Body of pancreas (tissue), 4 donors: Measurements from ENCODE around the gene EQTN. TPM values are rescaled to one million over a fixed set of nuclear protein-coding genes. Genes with fewer than 3 reads are reported as not detected.

ENCODE experiments used
- ATAC-seq: fragments of 150-250 bp; one replicate; pipeline ENCODE4 v1.9.1; 2016
- DNase-seq, 4 donors: peaks; one replicate each; pipeline ENCODE4 v3.0.0-alpha.2; 2019
- H3K27ac ChIP-seq, 4 donors: fragments of 200-600 bp; sonication (generic); 1 replicate in 3 of 4; 2 replicates in 1 of 4; pipeline versions ENCODE4 v1.5.1 to v1.6.1; 2016 to 2019; ENCODE audit warnings: mild to moderate bottlenecking in 1 of 4, mixed read lengths in 1 of 4, moderate library complexity in 1 of 4
- H3K27me3 ChIP-seq, 2 donors: fragments of 200-600 bp; sonication (generic); one replicate each; pipeline ENCODE4 v1.6.0; 2016; ENCODE audit warnings: mild to moderate bottlenecking in 1 of 2
- H3K36me3 ChIP-seq, 2 donors: fragments of 200-600 bp; sonication (generic); replicated peaks in 1 of 2; 2 replicates each; pipeline ENCODE4 v1.5.1; 2016; ENCODE audit warnings: low read depth in 2 of 2; ENCODE audit not compliant: insufficient read depth in 1 of 2
- H3K4me1 ChIP-seq: fragments of 200-600 bp; sonication (generic); one replicate; pipeline ENCODE4 v1.6.0; 2016
- H3K4me3 ChIP-seq, 2 donors: fragments of 200-600 bp; sonication (generic); 1 replicate in 1 of 2; 2 replicates in 1 of 2; pipeline ENCODE4 v1.5.1; 2016 to 2019
- H3K9me3 ChIP-seq, 3 donors: fragments of 200-600 bp; sonication (generic); 1 replicate in 2 of 3; 2 replicates in 1 of 3; pipeline ENCODE4 v1.5.1; 2016
- CTCF ChIP-seq, 7 experiments: fragments of 450-650 bp in 4 of 7; fragments of 200-600 bp in 3 of 7; sonication (generic) in 3 of 7; IDR thresholded peaks; one replicate each; pipeline ENCODE4 v1.5.1; 2016 to 2019; ENCODE audit warnings: antibody characterized with exemption in 7 of 7
- POLR2A ChIP-seq, 3 donors: fragments of 450-650 bp; IDR thresholded peaks; one replicate each; pipeline ENCODE4 v1.6.1; 2016; ENCODE audit warnings: antibody characterized with exemption in 3 of 3, mild to moderate bottlenecking in 2 of 3
- WGBS, 2 donors: methylation state at CpG; one replicate each; pipeline ENCODE4 v1.1.5; 2017; 5-methylcytosine and 5-hydroxymethylcytosine counted together
- intact Hi-C: fragments of 100-400 bp; cut with DNase I; formaldehyde crosslinking; loops from one replicate; pipeline ENCODE4 v1.15.1; 2023
- total RNA-seq, 2 donors: library from RNA; depleted of rRNA; stranded (reverse); fragments of >200 nt; gene quantifications; one replicate each; pipeline ENCODE4 v1.1.0, GENCODE V29; 2016

Gene EQTN
- total RNA-seq, 2 donors from 2014 or later: not detected

- ATAC-seq: peak; percentile 55
- 34 to 37% methylated on average over 12 of the region's 12 CpGs for WGBS, 2 donors
- H3K4me3 ChIP-seq: no peak overlapping the region
Measured at GRCh38 chr9:27276193-27277030, 20.5 kb downstream of the EQTN start.

GRCh38 chr9:27273186-27273585 is 23.8 kb downstream of the EQTN start:
- Histone ChIP-seq H3K27me3 (no peaks in the 10 kb centered on the region), H3K27ac (no peak overlapping the region), H3K9me3 (no peaks in the 10 kb centered on the region), H3K36me3 (no peaks in the 10 kb centered on the region), H3K4me3 (no peak overlapping the region), H3K4me1 (no peaks in the 10 kb centered on the region)
- intact Hi-C loops: loop anchor here (10.0 kb wide), 1 partner anchor 238 kb away; no protein-coding TSS in a partner anchor
- TF ChIP-seq CTCF (IDR thresholded peaks at IDR 0.05) (no peak), POLR2A (IDR thresholded peaks at IDR 0.05) (no peak)
- WGBS, 2 donors: 34 to 42% methylated on average over 1 of the region's 1 CpG
- DNase-seq (no peak), ATAC-seq (no peak)

More at GRCh38 chr9:27276193-27277030, 20.5 kb downstream of the EQTN start:
- peak in 2 of 4 donors; percentile 9 to 13 for DNase-seq
- intact Hi-C loops: loop anchor here (10.0 kb wide), 1 partner anchor 242 kb away; no protein-coding TSS in a partner anchor
- no peaks in the 10 kb centered on the region for H3K9me3 ChIP-seq
- TF ChIP-seq POLR2A (IDR thresholded peaks at IDR 0.05): no peak
- peak; percentile 36 to 85 (median 70) for TF ChIP-seq CTCF (IDR thresholded peaks at IDR 0.05)
- no peaks in the 10 kb centered on the region for H3K4me1 ChIP-seq
- H3K27me3 ChIP-seq: no peaks in the 10 kb centered on the region
- H3K36me3 ChIP-seq: no peaks in the 10 kb centered on the region
- H3K27ac ChIP-seq: no peak overlapping the region

GRCh38 chr9:27272103-27272502 is 24.8 kb downstream of the EQTN start:
- TF ChIP-seq CTCF (IDR thresholded peaks at IDR 0.05) (no peak), POLR2A (IDR thresholded peaks at IDR 0.05) (no peak)
- Histone ChIP-seq H3K36me3 (no peaks in the 10 kb centered on the region), H3K27ac (no peak overlapping the region), H3K4me3 (no peak overlapping the region), H3K27me3 (no peaks in the 10 kb centered on the region), H3K9me3 (no peaks in the 10 kb centered on the region), H3K4me1 (no peaks in the 10 kb centered on the region)
- intact Hi-C loops: loop anchor here (10.0 kb wide), 1 partner anchor 237 kb away; no protein-coding TSS in a partner anchor
- no peak for ATAC-seq
- WGBS, 2 donors: 77 to 85% methylated on average over 2 of the region's 2 CpGs
- DNase-seq: no peak

- no peaks in the 10 kb centered on the region for H3K27me3 ChIP-seq
- TF ChIP-seq CTCF (IDR thresholded peaks at IDR 0.05) (no peak), POLR2A (IDR thresholded peaks at IDR 0.05) (no peak)
- ATAC-seq (no peak), DNase-seq (no peak)
- no peak overlapping the region for H3K4me3 ChIP-seq
- no peaks in the 10 kb centered on the region for H3K9me3 ChIP-seq
- H3K4me1 ChIP-seq: no peaks in the 10 kb centered on the region
- H3K27ac ChIP-seq: no peak overlapping the region
- H3K36me3 ChIP-seq: no peaks in the 10 kb centered on the region
- 35 to 62% methylated on average over 4 of the region's 4 CpGs for WGBS, 2 donors
- intact Hi-C loops: no loop called here
Measured at GRCh38 chr9:27261517-27262211, 35.3 kb downstream of the EQTN start.
